Mammary epithelial cell (primary cell): Measurements from ENCODE around the gene MSI1.

ENCODE experiments used
- CTCF ChIP-seq, 2 donors: IDR thresholded peaks in 1 of 2; conservative IDR thresholded peaks in 1 of 2; 2 replicates each; pipeline ENCODE4 v1.5.1; 2011 to 2012; ENCODE audit warnings: inconsistent platforms in 2 of 2, low read length in 2 of 2, mild to moderate bottlenecking in 2 of 2, control low read depth in 1 of 2, low read depth in 1 of 2; ENCODE audit not compliant: insufficient read depth in 1 of 2; ENCODE audit errors: extremely low read depth in 1 of 2
- EZH2 ChIP-seq: IDR thresholded peaks from 2 replicates; pipeline ENCODE4 v1.6.1; 2012; ENCODE audit warnings: low read length, inconsistent platforms, borderline replicate concordance

DNA sequence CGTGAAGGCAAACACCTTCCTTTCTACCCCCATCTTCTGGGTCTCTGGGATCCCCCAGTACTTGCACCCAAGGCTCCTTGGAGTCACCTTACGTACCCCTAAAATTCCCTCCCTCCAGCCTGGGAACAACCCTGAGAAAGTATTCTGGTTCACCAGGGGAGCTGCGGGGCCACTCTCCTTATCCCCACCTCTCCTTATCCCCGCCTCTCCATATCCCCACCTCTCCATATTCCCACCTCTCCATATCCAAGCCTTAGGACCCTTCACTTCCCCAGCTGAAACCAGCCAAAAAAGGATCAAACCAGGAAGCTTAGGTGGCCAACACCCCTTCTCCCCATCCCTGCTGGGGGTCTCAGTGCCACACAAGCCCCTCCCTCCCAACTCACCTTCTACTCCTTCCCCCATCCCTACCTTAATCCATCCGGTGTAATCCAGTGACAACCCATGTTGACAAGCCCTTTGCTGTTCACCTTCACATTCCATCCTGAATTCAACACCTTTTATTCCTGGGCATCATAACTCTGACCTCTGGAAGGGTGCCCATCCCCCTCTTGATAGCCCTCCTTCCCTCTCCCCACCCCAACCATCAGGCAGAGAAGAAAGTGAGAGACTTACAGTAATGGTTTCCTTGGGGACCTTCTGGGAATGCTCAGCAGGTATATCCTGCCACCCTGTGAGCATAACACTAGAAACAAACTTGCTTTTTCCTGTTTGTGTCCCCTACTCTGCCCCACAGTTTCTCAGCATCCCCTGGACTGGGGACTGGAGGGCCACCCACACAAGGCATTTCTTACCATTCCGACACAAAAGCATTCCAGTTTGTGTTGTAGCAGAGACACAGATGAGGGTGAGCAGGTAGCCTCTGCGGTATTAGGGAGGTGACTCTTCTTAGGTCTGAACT lies 1.6 kb upstream of the MSI1 start:
- no peak for TF ChIP-seq CTCF (conservative IDR thresholded peaks at IDR 0.05 in 1 of 2, IDR thresholded peaks at IDR 0.05 in 1 of 2; ENCODE audit: extremely low read depth in 1 of 2, insufficient read depth in 1 of 2, low read depth in 1 of 2, low read length in 2 of 2)
- TF ChIP-seq EZH2 = peak; percentile 45
